MCF 10A (cell line): ENCODE data around the gene GATC. TPM values are rescaled to one million over a fixed set of nuclear protein-coding genes. Genes with fewer than 3 reads are reported as not detected.

Source experiments
- BruUV-seq: library from RNA; stranded (reverse); fragments of 400-500 nt; replicated peaks from 2 replicates; lab custom pipeline; 2021; lab: Mats Ljungman, UMichigan
- CTCF ChIA-PET: fragments of 300-600 bp; sonication (Branson Sonifier 250); formaldehyde crosslinking; extraction: SDS; loops from one replicate; lab custom pipeline; 2021; ENCODE audit warnings: antibody characterized with exemption, inconsistent platforms; lab: Yijun Ruan, JAX
- POLR2A ChIA-PET: fragments of 300-600, 350-650 bp; sonication (Branson Sonifier 250); formaldehyde crosslinking; extraction: SDS; loops from one replicate; lab custom pipeline; 2020; ENCODE audit warnings: antibody characterized with exemption, inconsistent platforms; lab: Yijun Ruan, JAX
- DNase-seq: peaks from one replicate; pipeline ENCODE4 v3.0.0-alpha.2; 2018; ENCODE audit not compliant: unreplicated experiment
- H3K27ac Mint-ChIP-seq: one replicate; pipeline ENCODE4 v1.8.0; 2022; ENCODE audit warnings: mild to moderate bottlenecking, low read depth, mixed read lengths; ENCODE audit not compliant: unreplicated experiment
- H3K27me3 Mint-ChIP-seq: one replicate; pipeline ENCODE4 v1.8.0; 2022; ENCODE audit warnings: mixed read lengths; ENCODE audit not compliant: insufficient read depth, unreplicated experiment
- H3K36me3 Mint-ChIP-seq: one replicate; pipeline ENCODE4 v1.8.0; 2022; ENCODE audit warnings: mild to moderate bottlenecking, moderate library complexity, mixed read lengths; ENCODE audit not compliant: insufficient read depth, unreplicated experiment
- H3K4me1 Mint-ChIP-seq: one replicate; pipeline ENCODE4 v1.8.0; 2022; ENCODE audit warnings: mixed read lengths; ENCODE audit not compliant: insufficient read depth, unreplicated experiment
- H3K4me3 Mint-ChIP-seq: one replicate; pipeline ENCODE4 v1.8.0; 2022; ENCODE audit warnings: mild to moderate bottlenecking, moderate library complexity, mixed read lengths; ENCODE audit not compliant: unreplicated experiment
- H3K9me3 Mint-ChIP-seq: one replicate; pipeline ENCODE4 v1.8.0; 2022; ENCODE audit warnings: mixed read lengths; ENCODE audit not compliant: unreplicated experiment
- CTCF ChIP-seq: fragments of 200-600 bp; IDR thresholded peaks from one replicate; pipeline ENCODE4 v1.8.0; 2022; ENCODE audit warnings: antibody characterized with exemption, mild to moderate bottlenecking; ENCODE audit not compliant: unreplicated experiment
- intact Hi-C: fragments of 100-400 bp; cut with micrococcal nuclease; formaldehyde crosslinking; loops from 2 replicates; pipeline ENCODE4 v1.14.1; 2022
- total RNA-seq: library from RNA; stranded (reverse); gene quantifications from 2 replicates; pipeline ENCODE4 v1.2.3, GENCODE V29; 2022

The GATC gene
- total RNA-seq, 1 experiment from 2014 or later: 32.1 TPM

- Mint-ChIP-seq H3K27me3 (no peaks in the 10 kb centered on the region), H3K9me3 (no peaks in the 10 kb centered on the region)
These were observed 52.7 kb downstream of the GATC start for GRCh38 chr12:120498870-120499515.

GRCh38 chr12:120500581-120500980 lies 54.3 kb downstream of the GATC start:
- H3K27me3 Mint-ChIP-seq: no peaks in the 10 kb centered on the region
- H3K27ac Mint-ChIP-seq: no peak overlapping the region
- H3K9me3 Mint-ChIP-seq: no peaks in the 10 kb centered on the region
- H3K4me1 Mint-ChIP-seq: peaks cover 7% of the 10 kb centered on the region
- intact Hi-C loops: no loop called here
- DNase-seq: no peak
- H3K4me3 Mint-ChIP-seq: no peak overlapping the region
- no peak for TF ChIP-seq CTCF
- no TSS peak for BruUV-seq
- CTCF ChIA-PET: interaction anchor here (0.5 to 1.1 kb wide), 7 partner anchors 15 to 70 kb away, joined by 3 to 4 read pairs (median 3); no protein-coding TSS in a partner anchor
- peaks cover 74% of the 10 kb centered on the region for H3K36me3 Mint-ChIP-seq
- POLR2A ChIA-PET: interaction anchor here (0.6 to 2.6 kb wide), 3 partner anchors 9 to 302 kb away, joined by 4 to 10 read pairs (median 5); partner anchors contain the start of gene COQ5

More at GRCh38 chr12:120498870-120499515, 52.7 kb downstream of the GATC start:
- ChIA-PET CTCF (no interaction called here), POLR2A (interaction anchor here (1.1 to 2.6 kb wide), 3 partner anchors 10 to 39 kb away, joined by 4 to 14 read pairs (median 10); partner anchors contain the start of gene COQ5)
- BruUV-seq: no TSS peak
- Mint-ChIP-seq H3K27ac (no peak overlapping the region), H3K4me3 (no peak overlapping the region), H3K36me3 (peaks cover 66% of the 10 kb centered on the region), H3K4me1 (peaks cover 16% of the 10 kb centered on the region)
- DNase-seq: no peak
- intact Hi-C loops: no loop called here
- TF ChIP-seq CTCF: no peak

GRCh38 chr12:120504587-120504986 lies 58.3 kb downstream of the GATC start:
- POLR2A ChIA-PET: interaction anchor here (0.7 to 1.1 kb wide), 2 partner anchors 25 to 35 kb away, joined by 3 to 5 read pairs; partner anchors contain the start of gene COQ5
- no peak for DNase-seq

More at GRCh38 chr12:120504587-120504986, 58.3 kb downstream of the GATC start:
- no TSS peak for BruUV-seq
- no peaks in the 10 kb centered on the region for H3K27me3 Mint-ChIP-seq
- CTCF ChIA-PET: interaction anchor here (0.5 kb wide), 1 partner anchor 202 kb away, joined by 3 read pairs; the partner anchor contains the start of gene SIRT4
- H3K4me1 Mint-ChIP-seq: no peaks in the 10 kb centered on the region
- H3K4me3 Mint-ChIP-seq: no peak overlapping the region
- no peaks in the 10 kb centered on the region for H3K9me3 Mint-ChIP-seq
- no peak for TF ChIP-seq CTCF
- intact Hi-C loops: no loop called here
- H3K27ac Mint-ChIP-seq: no peak overlapping the region
- peaks cover 72% of the 10 kb centered on the region for H3K36me3 Mint-ChIP-seq
